GM21360 (cell line): ENCODE results near the gene TRAF6.
"Not testable (repeated sequence)": the region's sequence is repeated elsewhere in the genome, so short reads cannot be mapped to it uniquely, and the experiment has no call there.

Source experiments
- ATAC-seq: cut with Tn5 transposase; IDR thresholded peaks from one replicate; pipeline ENCODE4 v1.9.1; 2021; ENCODE audit warnings: mild to moderate bottlenecking, moderate library complexity; ENCODE audit not compliant: unreplicated experiment

The TRAF6 gene

GRCh38 chr11:36493332-36493731 lies 16.7 kb downstream of the TRAF6 start:
- no peak for ATAC-seq

GRCh38 chr11:36492724-36493304 lies 17.3 kb downstream of the TRAF6 start:
- peak; percentile 62 for ATAC-seq

GRCh38 chr11:36490026-36490806 lies 19.9 kb downstream of the TRAF6 start:
- ATAC-seq, result no peak

GRCh38 chr11:36488096-36488495 lies 22.0 kb downstream of the TRAF6 start:
- ATAC-seq, result no peak

GRCh38 chr11:36487619-36488018 lies 22.5 kb downstream of the TRAF6 start:
- no peak for ATAC-seq

- ATAC-seq, result no peak
Measured at GRCh38 chr11:36485298-36486002, 24.6 kb downstream of the TRAF6 start.

- not testable (repeated sequence) for ATAC-seq
Measured at GRCh38 chr11:36483042-36483441, 27.0 kb downstream of the TRAF6 start.

GRCh38 chr11:36480833-36481232 lies 29.2 kb downstream of the TRAF6 start:
- ATAC-seq, result no peak

GRCh38 chr11:36478700-36479329 lies 31.3 kb downstream of the TRAF6 start:
- ATAC-seq, result no peak

GRCh38 chr11:36475192-36475591 lies 34.9 kb downstream of the TRAF6 start:
- no peak for ATAC-seq

- no peak for ATAC-seq
Measured at GRCh38 chr11:36471577-36471976, 38.5 kb downstream of the TRAF6 start.

- no peak for ATAC-seq
Measured at GRCh38 chr11:36469881-36470802, 39.9 kb downstream of the TRAF6 start.

- no peak for ATAC-seq
Measured at GRCh38 chr11:36469063-36469462, 41.0 kb downstream of the TRAF6 start.

- no peak for ATAC-seq
Measured at GRCh38 chr11:36467916-36468315, 42.2 kb downstream of the TRAF6 start.

- ATAC-seq, result no peak
Measured at GRCh38 chr11:36467012-36467411, 43.1 kb downstream of the TRAF6 start.

- ATAC-seq, result no peak
Measured at GRCh38 chr11:36465449-36466163, 44.5 kb downstream of the TRAF6 start.

- ATAC-seq, result no peak
Measured at GRCh38 chr11:36464720-36465119, 45.4 kb downstream of the TRAF6 start.

- ATAC-seq, result no peak
Measured at GRCh38 chr11:36463781-36464180, 46.3 kb downstream of the TRAF6 start.

- no peak for ATAC-seq
Measured at GRCh38 chr11:36462321-36462720, 47.8 kb downstream of the TRAF6 start.

GRCh38 chr11:36460220-36460619 lies 49.9 kb downstream of the TRAF6 start:
- ATAC-seq, result no peak
